ENCODE data around the gene FOCAD. TPM values are rescaled to one million over a fixed set of nuclear protein-coding genes. Genes with fewer than 3 reads are reported as not detected.

FOCAD gene
- total RNA-seq, 1 donor from 2014 or later: 146 TPM

GRCh38 chr9:20707708-20708107, 23.6 kb downstream of the FOCAD start:
- Mint-ChIP-seq H3K4me3 (no peak overlapping the region), H3K27me3 (ENCODE audit: insufficient read depth, low read depth) (no peaks in the 10 kb centered on the region), H3K27ac (no peak overlapping the region), H3K4me1 (peaks cover 7% of the 10 kb centered on the region), H3K9me3 (peaks cover 2% of the 10 kb centered on the region), H3K36me3 (peaks cover 11% of the 10 kb centered on the region)
- no peak overlapping the region for H3K9ac ChIP-seq
- TF ChIP-seq, protein P1, sequence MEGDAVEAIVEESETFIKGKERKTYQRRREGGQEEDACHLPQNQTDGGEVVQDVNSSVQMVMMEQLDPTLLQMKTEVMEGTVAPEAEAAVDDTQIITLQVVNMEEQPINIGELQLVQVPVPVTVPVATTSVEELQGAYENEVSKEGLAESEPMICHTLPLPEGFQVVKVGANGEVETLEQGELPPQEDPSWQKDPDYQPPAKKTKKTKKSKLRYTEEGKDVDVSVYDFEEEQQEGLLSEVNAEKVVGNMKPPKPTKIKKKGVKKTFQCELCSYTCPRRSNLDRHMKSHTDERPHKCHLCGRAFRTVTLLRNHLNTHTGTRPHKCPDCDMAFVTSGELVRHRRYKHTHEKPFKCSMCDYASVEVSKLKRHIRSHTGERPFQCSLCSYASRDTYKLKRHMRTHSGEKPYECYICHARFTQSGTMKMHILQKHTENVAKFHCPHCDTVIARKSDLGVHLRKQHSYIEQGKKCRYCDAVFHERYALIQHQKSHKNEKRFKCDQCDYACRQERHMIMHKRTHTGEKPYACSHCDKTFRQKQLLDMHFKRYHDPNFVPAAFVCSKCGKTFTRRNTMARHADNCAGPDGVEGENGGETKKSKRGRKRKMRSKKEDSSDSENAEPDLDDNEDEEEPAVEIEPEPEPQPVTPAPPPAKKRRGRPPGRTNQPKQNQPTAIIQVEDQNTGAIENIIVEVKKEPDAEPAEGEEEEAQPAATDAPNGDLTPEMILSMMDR (IDR thresholded peaks at IDR 0.05): no peak
- TF ChIP-seq EZH2phosphoT487 (IDR thresholded peaks at IDR 0.05): no peak
- no peak for TF ChIP-seq EZH2 (IDR thresholded peaks at IDR 0.05)
- H3K9me3 ChIP-seq (ENCODE audit: low read depth): no peaks in the 10 kb centered on the region
- no peaks in the 10 kb centered on the region for H3F3A ChIP-seq (ENCODE audit: low read depth)
- no peaks in the 10 kb centered on the region for H3K27me3 ChIP-seq
- no peaks in the 10 kb centered on the region for H3K4me1 ChIP-seq
- peaks cover 15% of the 10 kb centered on the region for H4K20me1 ChIP-seq (ENCODE audit: low read depth)
- peaks cover 88% of the 10 kb centered on the region for H3K79me2 ChIP-seq (ENCODE audit: low read depth)
- H3K27ac ChIP-seq: no peak overlapping the region
- H3K4me2 ChIP-seq: no peak overlapping the region
- H2AFZ ChIP-seq (replicated peaks): no peak overlapping the region
- H3K4me3 ChIP-seq: no peak overlapping the region
- no peak for DNase-seq (ENCODE audit: low spot score)
- H3K36me3 ChIP-seq: no peaks in the 10 kb centered on the region

GRCh38 chr9:20713172-20713571, 29.1 kb downstream of the FOCAD start:
- Histone ChIP-seq H3K4me2 (no peak overlapping the region), H3K4me1 (no peaks in the 10 kb centered on the region), H3K4me3 (no peak overlapping the region), H2AFZ (replicated peaks) (no peak overlapping the region), H3K9ac (no peak overlapping the region), H3K79me2 (ENCODE audit: low read depth) (peaks cover 56% of the 10 kb centered on the region), H3K27ac (no peak overlapping the region), H4K20me1 (ENCODE audit: low read depth) (peaks cover 10% of the 10 kb centered on the region), H3F3A (ENCODE audit: low read depth) (no peaks in the 10 kb centered on the region), H3K27me3 (no peaks in the 10 kb centered on the region), H3K9me3 (ENCODE audit: low read depth) (no peaks in the 10 kb centered on the region), H3K36me3 (no peaks in the 10 kb centered on the region)
- Mint-ChIP-seq H3K4me3 (no peak overlapping the region), H3K9me3 (peaks cover 2% of the 10 kb centered on the region), H3K4me1 (peaks cover 7% of the 10 kb centered on the region), H3K27ac (no peak overlapping the region), H3K36me3 (peaks cover 12% of the 10 kb centered on the region), H3K27me3 (ENCODE audit: insufficient read depth, low read depth) (no peaks in the 10 kb centered on the region)
- DNase-seq (ENCODE audit: low spot score): no peak
- TF ChIP-seq EZH2 (IDR thresholded peaks at IDR 0.05): no peak
- TF ChIP-seq, protein P1 (IDR thresholded peaks at IDR 0.05): no peak
- TF ChIP-seq EZH2phosphoT487 (IDR thresholded peaks at IDR 0.05): no peak

GRCh38 chr9:20714442-20715415, 30.7 kb downstream of the FOCAD start:
- no peak overlapping the region for H3K4me3 Mint-ChIP-seq
- TF ChIP-seq EZH2phosphoT487 (IDR thresholded peaks at IDR 0.05) (no peak), EZH2 (IDR thresholded peaks at IDR 0.05) (no peak)
- TF ChIP-seq, protein P1 (IDR thresholded peaks at IDR 0.05): no peak

More at GRCh38 chr9:20714442-20715415, 30.7 kb downstream of the FOCAD start:
- Histone ChIP-seq H2AFZ (replicated peaks) (no peak overlapping the region), H3K4me2 (no peak overlapping the region), H3K4me3 (no peak overlapping the region), H3K9ac (no peak overlapping the region), H3K36me3 (no peaks in the 10 kb centered on the region), H3K4me1 (no peaks in the 10 kb centered on the region), H3K9me3 (ENCODE audit: low read depth) (no peaks in the 10 kb centered on the region), H3K79me2 (ENCODE audit: low read depth) (peaks cover 41% of the 10 kb centered on the region), H4K20me1 (ENCODE audit: low read depth) (peaks cover 7% of the 10 kb centered on the region), H3F3A (ENCODE audit: low read depth) (no peaks in the 10 kb centered on the region), H3K27ac (no peak overlapping the region), H3K27me3 (no peaks in the 10 kb centered on the region)
- Mint-ChIP-seq H3K9me3 (peaks cover 2% of the 10 kb centered on the region), H3K4me1 (peaks cover 7% of the 10 kb centered on the region), H3K27me3 (ENCODE audit: insufficient read depth, low read depth) (no peaks in the 10 kb centered on the region), H3K27ac (no peak overlapping the region), H3K36me3 (peaks cover 12% of the 10 kb centered on the region)
- DNase-seq (ENCODE audit: low spot score): no peak

Data from neural progenitor cell (in vitro differentiated cells).